ENCODE results near the gene WDR75. TPM values are rescaled to one million over a fixed set of nuclear protein-coding genes. Genes with fewer than 3 reads are reported as not detected.

WDR75 gene
- total and polyA plus RNA-seq, 2 of the 4 experiments (the other 2 are of a cell fraction), result 21.7 to 52.2 TPM

DNA sequence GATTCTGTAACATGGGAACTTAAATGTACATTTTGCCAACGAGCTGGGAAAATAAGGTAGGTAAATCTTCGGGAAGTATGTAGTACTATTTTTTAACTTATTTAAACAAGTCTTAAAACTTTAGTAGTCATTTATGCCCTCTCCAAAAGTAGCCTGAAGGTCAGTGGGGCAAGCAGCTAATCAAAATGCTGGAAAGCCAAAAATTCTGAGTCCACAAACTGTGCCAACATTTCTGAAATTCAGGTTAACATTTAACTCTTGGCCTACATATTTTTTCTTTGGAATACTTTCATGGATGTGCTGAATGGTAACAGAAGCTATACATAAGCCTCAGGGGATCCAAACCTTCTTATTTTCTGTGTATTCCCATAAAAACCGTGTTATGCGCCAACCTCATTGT is 26.3 kb downstream of the WDR75 start:
- no peak overlapping the region for H3K56ac ChIP-seq (ENCODE audit: extremely low read depth, insufficient read depth, low read length)
- no peak overlapping the region for H3K4me3 ChIP-seq (ENCODE audit: insufficient read depth, low read depth, low read length)
- no peak overlapping the region for H3K23ac ChIP-seq (ENCODE audit: low read depth, low read length)
- no peak overlapping the region for H3K9ac ChIP-seq (ENCODE audit: low read depth, low read length)
- dilution Hi-C loops (cut with HindIII; ENCODE audit: low sequenced_read_pairs, unreplicated experiment), result no loop called here
- H2BK20ac ChIP-seq (ENCODE audit: low read depth, low read length), result no peak overlapping the region
- POLR2A ChIA-PET (ENCODE audit: unreplicated experiment), result no interaction called here
- H4K91ac ChIP-seq (ENCODE audit: insufficient read depth, low read depth, low read length), result no peak overlapping the region
- CTCF ChIA-PET, result no interaction called here
- TF ChIP-seq NFE2L2 (IDR thresholded peaks at IDR 0.05; ENCODE audit: low read depth, low read length) (no peak), RAD21 (IDR thresholded peaks at IDR 0.05; ENCODE audit: low read length) (no peak), SMC3 (IDR thresholded peaks at IDR 0.05; ENCODE audit: low read depth, low read length) (no peak), CEBPB (IDR thresholded peaks at IDR 0.05; ENCODE audit: low read depth, low read length) (no peak), BHLHE40 (IDR thresholded peaks at IDR 0.05; ENCODE audit: low read depth, low read length) (no peak), FOS (IDR thresholded peaks at IDR 0.05; ENCODE audit: low read depth, low read length) (no peak), MAZ (IDR thresholded peaks at IDR 0.05; ENCODE audit: borderline replicate concordance, low read depth, low read length) (no peak), RCOR1 (IDR thresholded peaks at IDR 0.05; ENCODE audit: insufficient replicate concordance, low read length) (no peak), MAFK (IDR thresholded peaks at IDR 0.05; ENCODE audit: low read depth, low read length) (no peak), POLR2A (IDR thresholded peaks at IDR 0.05; ENCODE audit: low read depth, low read length) (no peak), RFX5 (IDR thresholded peaks at IDR 0.05; ENCODE audit: low read depth, low read length) (no peak), MXI1 (IDR thresholded peaks at IDR 0.05; ENCODE audit: borderline replicate concordance, low read depth, low read length) (no peak), CHD1 (IDR thresholded peaks at IDR 0.05; ENCODE audit: low read depth, low read length) (no peak)
- TF ChIP-seq, protein P1, sequence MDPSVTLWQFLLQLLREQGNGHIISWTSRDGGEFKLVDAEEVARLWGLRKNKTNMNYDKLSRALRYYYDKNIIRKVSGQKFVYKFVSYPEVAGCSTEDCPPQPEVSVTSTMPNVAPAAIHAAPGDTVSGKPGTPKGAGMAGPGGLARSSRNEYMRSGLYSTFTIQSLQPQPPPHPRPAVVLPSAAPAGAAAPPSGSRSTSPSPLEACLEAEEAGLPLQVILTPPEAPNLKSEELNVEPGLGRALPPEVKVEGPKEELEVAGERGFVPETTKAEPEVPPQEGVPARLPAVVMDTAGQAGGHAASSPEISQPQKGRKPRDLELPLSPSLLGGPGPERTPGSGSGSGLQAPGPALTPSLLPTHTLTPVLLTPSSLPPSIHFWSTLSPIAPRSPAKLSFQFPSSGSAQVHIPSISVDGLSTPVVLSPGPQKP (IDR thresholded peaks at IDR 0.05; ENCODE audit: borderline replicate concordance, low read depth, low read length), result no peak
- TF ChIP-seq, protein P2, sequence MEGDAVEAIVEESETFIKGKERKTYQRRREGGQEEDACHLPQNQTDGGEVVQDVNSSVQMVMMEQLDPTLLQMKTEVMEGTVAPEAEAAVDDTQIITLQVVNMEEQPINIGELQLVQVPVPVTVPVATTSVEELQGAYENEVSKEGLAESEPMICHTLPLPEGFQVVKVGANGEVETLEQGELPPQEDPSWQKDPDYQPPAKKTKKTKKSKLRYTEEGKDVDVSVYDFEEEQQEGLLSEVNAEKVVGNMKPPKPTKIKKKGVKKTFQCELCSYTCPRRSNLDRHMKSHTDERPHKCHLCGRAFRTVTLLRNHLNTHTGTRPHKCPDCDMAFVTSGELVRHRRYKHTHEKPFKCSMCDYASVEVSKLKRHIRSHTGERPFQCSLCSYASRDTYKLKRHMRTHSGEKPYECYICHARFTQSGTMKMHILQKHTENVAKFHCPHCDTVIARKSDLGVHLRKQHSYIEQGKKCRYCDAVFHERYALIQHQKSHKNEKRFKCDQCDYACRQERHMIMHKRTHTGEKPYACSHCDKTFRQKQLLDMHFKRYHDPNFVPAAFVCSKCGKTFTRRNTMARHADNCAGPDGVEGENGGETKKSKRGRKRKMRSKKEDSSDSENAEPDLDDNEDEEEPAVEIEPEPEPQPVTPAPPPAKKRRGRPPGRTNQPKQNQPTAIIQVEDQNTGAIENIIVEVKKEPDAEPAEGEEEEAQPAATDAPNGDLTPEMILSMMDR (conservative IDR thresholded peaks at IDR 0.05; ENCODE audit: low read depth, low read length), result no peak
- TF ChIP-seq, protein P3, sequence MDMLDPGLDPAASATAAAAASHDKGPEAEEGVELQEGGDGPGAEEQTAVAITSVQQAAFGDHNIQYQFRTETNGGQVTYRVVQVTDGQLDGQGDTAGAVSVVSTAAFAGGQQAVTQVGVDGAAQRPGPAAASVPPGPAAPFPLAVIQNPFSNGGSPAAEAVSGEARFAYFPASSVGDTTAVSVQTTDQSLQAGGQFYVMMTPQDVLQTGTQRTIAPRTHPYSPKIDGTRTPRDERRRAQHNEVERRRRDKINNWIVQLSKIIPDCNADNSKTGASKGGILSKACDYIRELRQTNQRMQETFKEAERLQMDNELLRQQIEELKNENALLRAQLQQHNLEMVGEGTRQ (IDR thresholded peaks at IDR 0.05; ENCODE audit: low read depth, low read length), result no peak
- no peak overlapping the region for H2BK5ac ChIP-seq (ENCODE audit: low read depth, low read length, poor library complexity, severe bottlenecking)
- no peaks in the 10 kb centered on the region; a peak in 1 of 4 replicates for H3K79me1 ChIP-seq (ENCODE audit: low read depth in 1 of 2, low read length in 2 of 2)
- H3K9me3 ChIP-seq (ENCODE audit: control insufficient read depth, insufficient read depth, low read length), result no peaks in the 10 kb centered on the region
- no peak overlapping the region for H3K14ac ChIP-seq (replicated peaks; ENCODE audit: low read depth, low read length)
- peaks cover 26% of the 10 kb centered on the region for H3K36me3 ChIP-seq (ENCODE audit: control insufficient read depth, insufficient read depth, low read length)
- H3K27ac ChIP-seq (ENCODE audit: insufficient read depth, low read length), result no peak overlapping the region
- H4K5ac ChIP-seq (ENCODE audit: low read depth, low read length), result no peak overlapping the region
- in situ Hi-C loops (cut with MboI; ENCODE audit: low sequenced_read_pairs), result no loop called here
- no CpG with 5 or more reads among the region's 4 CpGs for WGBS, 2 experiments (ENCODE audit: extremely low coverage in 2 of 2, insufficient read length in 1 of 2)
- no peak overlapping the region for H3K4me2 ChIP-seq (ENCODE audit: low read depth, low read length)
- no peak overlapping the region for H2BK15ac ChIP-seq (ENCODE audit: low read depth, low read length)
- H3K9me1 ChIP-seq (ENCODE audit: insufficient read depth, low read length), result no peaks in the 10 kb centered on the region
- no peak overlapping the region for H2BK120ac ChIP-seq (ENCODE audit: low read depth, low read length)
- H2AFZ ChIP-seq (replicated peaks; ENCODE audit: low read length, poor library complexity), result no peak overlapping the region
- H4K20me1 ChIP-seq (ENCODE audit: insufficient read depth, low read length), result no peaks in the 10 kb centered on the region
- H3K4ac ChIP-seq (ENCODE audit: low read depth, low read length), result no peak overlapping the region
- H4K8ac ChIP-seq (ENCODE audit: low read depth in 2 of 2, low read length in 2 of 2), result no peak overlapping the region
- no peak overlapping the region for H3K18ac ChIP-seq (ENCODE audit: low read depth, low read length)
- no peak overlapping the region for H2AK9ac ChIP-seq (replicated peaks; ENCODE audit: low read depth, low read length, poor library complexity)
- H3K27me3 ChIP-seq (ENCODE audit: control insufficient read depth, insufficient read depth, low read length), result no peaks in the 10 kb centered on the region
- DNase-seq (no peak), ATAC-seq (ENCODE audit: low read depth) (no peak)
- no TSS peak for BruUV-seq (replicated peaks)
- intact Hi-C loops (cut with micrococcal nuclease), result loop anchor here (2.0 to 5.0 kb wide), 2 partner anchors 90 to 193 kb away; partner anchors contain the start of gene ASNSD1
- no peaks in the 10 kb centered on the region for H3K4me1 ChIP-seq (ENCODE audit: control insufficient read depth, insufficient read depth, low read length)
- H2AK5ac ChIP-seq (ENCODE audit: low read depth, low read length), result no peak overlapping the region

All from IMR-90 (cell line).